Trophoblast cell (in vitro differentiated cells and primary cell): Measurements from ENCODE around the gene DDT.
"Not testable (repeated sequence)": the region's sequence is repeated elsewhere in the genome, so short reads cannot be mapped to it uniquely, and the experiment has no call there.

Experiments
- DNase-seq, 2 donors: peaks; one replicate each; pipeline ENCODE4 v3.0.0-alpha.2; 2016
- H2AFZ ChIP-seq: 2 replicates; pipeline ENCODE4 v1.6.1; 2013; ENCODE audit warnings: low read length, moderate library complexity, mild to moderate bottlenecking; ENCODE audit not compliant: insufficient read depth, poor library complexity
- H2AK5ac ChIP-seq: 2 replicates; pipeline ENCODE4 v1.6.1; 2013; ENCODE audit warnings: mild to moderate bottlenecking, low read length
- H2BK120ac ChIP-seq: 2 replicates; pipeline ENCODE4 v1.6.1; 2013; ENCODE audit warnings: low read length, mild to moderate bottlenecking, moderate library complexity; ENCODE audit not compliant: insufficient read depth, poor library complexity
- H2BK12ac ChIP-seq: 2 replicates; pipeline ENCODE4 v1.6.1; 2013; ENCODE audit warnings: mild to moderate bottlenecking, low read length, moderate library complexity
- H2BK5ac ChIP-seq: 2 replicates; pipeline ENCODE4 v1.6.1; 2013; ENCODE audit warnings: low read length, low read depth, moderate library complexity, mild to moderate bottlenecking; ENCODE audit not compliant: poor library complexity
- H3K14ac ChIP-seq: 2 replicates; pipeline ENCODE4 v1.6.1; 2013; ENCODE audit warnings: mild to moderate bottlenecking, low read length
- H3K18ac ChIP-seq: 2 replicates; pipeline ENCODE4 v1.6.1; 2013; ENCODE audit warnings: mild to moderate bottlenecking, low read length
- H3K23ac ChIP-seq: 2 replicates; pipeline ENCODE4 v1.6.1; 2013; ENCODE audit warnings: low read length
- H3K27ac ChIP-seq: 2 replicates; pipeline ENCODE4 v1.5.1; 2013; ENCODE audit warnings: low read depth, mild to moderate bottlenecking, inconsistent platforms, low read length, moderate library complexity
- H3K27me3 ChIP-seq: 2 replicates; pipeline ENCODE4 v1.6.1; 2013; ENCODE audit warnings: inconsistent platforms, mild to moderate bottlenecking, low read length, moderate library complexity; ENCODE audit not compliant: insufficient read depth
- H3K36me3 ChIP-seq, 2 experiments: 1 replicate in 1 of 2; 2 replicates in 1 of 2; pipeline ENCODE4 v1.6.1; 2013; ENCODE audit warnings: low read length in 2 of 2, mild to moderate bottlenecking in 2 of 2, moderate library complexity in 1 of 2; ENCODE audit not compliant: insufficient read depth in 2 of 2, control insufficient read depth in 1 of 2
- H3K4ac ChIP-seq: 2 replicates; pipeline ENCODE4 v1.6.1; 2013; ENCODE audit warnings: low read depth, mild to moderate bottlenecking, low read length, moderate library complexity
- H3K4me1 ChIP-seq, 2 experiments: 1 replicate in 1 of 2; 2 replicates in 1 of 2; pipeline ENCODE4 v1.6.1; 2013; ENCODE audit warnings: low read length in 2 of 2, mild to moderate bottlenecking in 2 of 2, moderate library complexity in 1 of 2; ENCODE audit not compliant: insufficient read depth in 2 of 2, control insufficient read depth in 1 of 2
- H3K4me2 ChIP-seq: 2 replicates; pipeline ENCODE4 v1.6.1; 2013; ENCODE audit warnings: inconsistent platforms, mild to moderate bottlenecking, low read length, moderate library complexity
- H3K4me3 ChIP-seq: 2 replicates; pipeline ENCODE4 v1.5.1; 2013; ENCODE audit warnings: mild to moderate bottlenecking, low read depth, low read length, inconsistent platforms
- H3K79me1 ChIP-seq: one replicate; pipeline ENCODE4 v1.6.1; 2013; ENCODE audit warnings: low read length
- H3K79me2 ChIP-seq: 2 replicates; pipeline ENCODE4 v1.6.1; 2013; ENCODE audit warnings: low read length, mild to moderate bottlenecking; ENCODE audit not compliant: control insufficient read depth, insufficient read depth, poor library complexity
- H3K9ac ChIP-seq: 2 replicates; pipeline ENCODE4 v1.6.1; 2013; ENCODE audit warnings: mild to moderate bottlenecking, low read length
- H3K9me3 ChIP-seq: 2 replicates; pipeline ENCODE4 v1.6.1; 2013; ENCODE audit warnings: low read depth, mild to moderate bottlenecking, control low read depth, inconsistent platforms, low read length; ENCODE audit not compliant: insufficient read depth
- H4K12ac ChIP-seq: 2 replicates; pipeline ENCODE4 v1.6.1; 2013; ENCODE audit warnings: low read depth, mild to moderate bottlenecking, low read length, moderate library complexity
- H4K8ac ChIP-seq: 2 replicates; pipeline ENCODE4 v1.6.1; 2013; ENCODE audit warnings: low read depth, mild to moderate bottlenecking, low read length, moderate library complexity
- H4K91ac ChIP-seq: one replicate; pipeline ENCODE4 v1.6.1; 2013; ENCODE audit warnings: low read depth, mild to moderate bottlenecking, low read length, moderate library complexity
- WGBS: extraction: QIAGEN DNeasy Blood & Tissue Kit; methylation state at CpG from one replicate; pipeline ENCODE4 v1.1.7; 2013; ENCODE audit warnings: missing lambda C conversion rate; ENCODE audit not compliant: insufficient read length, insufficient coverage; ENCODE audit errors: extremely low coverage; 5-methylcytosine and 5-hydroxymethylcytosine counted together

DDT gene

DNA sequence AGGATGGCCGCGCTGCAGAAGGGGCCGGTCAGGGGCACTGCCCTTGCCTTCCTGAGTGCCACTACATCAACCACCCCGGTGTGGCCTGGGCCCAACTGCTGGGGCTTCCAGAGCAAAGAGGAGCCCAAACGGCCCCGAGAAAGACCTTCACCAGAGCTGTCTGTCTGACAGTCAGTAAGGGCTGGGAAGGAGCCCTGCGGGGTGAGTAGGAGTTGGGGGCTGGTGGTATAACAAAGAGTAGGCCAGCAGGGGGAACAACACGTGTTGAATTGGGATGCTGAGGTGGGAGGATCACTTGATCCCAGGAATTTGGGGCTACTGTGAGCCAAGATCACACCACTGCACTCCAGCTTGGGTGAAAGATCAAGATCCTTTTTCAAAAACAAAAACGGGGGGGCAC lies 27.1 kb upstream of the DDT start:
- Histone ChIP-seq H3K79me1 (no peaks in the 10 kb centered on the region), H3K27me3 (no peaks in the 10 kb centered on the region), H2BK5ac (no peak overlapping the region), H3K14ac (no peak overlapping the region), H3K79me2 (no peaks in the 10 kb centered on the region), H3K4ac (no peak overlapping the region), H4K91ac (no peak overlapping the region), H2BK120ac (no peak overlapping the region), H3K9ac (no peak overlapping the region), H3K18ac (no peak overlapping the region), H3K4me1 (peaks cover 3 to 5% of the 10 kb centered on the region in 2 experiments), H3K36me3 (no peaks in the 10 kb centered on the region), H4K8ac (no peak overlapping the region), H3K23ac (no peak overlapping the region), H3K9me3 (peaks cover 10% of the 10 kb centered on the region), H2AFZ (no peak overlapping the region), H4K12ac (no peak overlapping the region), H3K4me2 (no peak overlapping the region), H2AK5ac (no peak overlapping the region), H2BK12ac (no peak overlapping the region), H3K27ac (no peak overlapping the region), H3K4me3 (no peak overlapping the region)
- no peak for DNase-seq
- WGBS = no CpG with 5 or more reads among the region's 9 CpGs

DNA sequence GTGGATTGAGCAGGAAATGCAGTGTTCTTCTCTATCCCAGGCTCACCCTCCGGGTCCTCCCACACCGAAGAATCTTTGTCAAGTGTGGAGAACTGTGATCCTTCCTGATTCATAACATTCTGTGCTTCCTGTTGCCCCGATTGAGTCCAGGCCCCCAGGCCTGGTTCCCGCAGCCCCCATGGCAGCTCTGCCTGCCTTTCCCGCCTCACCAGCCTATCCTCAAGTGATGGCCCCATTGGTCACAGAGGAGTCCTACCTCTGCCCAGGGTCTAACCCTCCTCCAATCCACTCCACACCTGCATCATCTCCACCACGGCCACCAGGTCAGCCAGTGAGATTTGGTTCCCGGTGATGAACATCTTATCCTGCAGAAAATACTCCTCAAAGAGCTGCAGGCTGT lies 25.5 kb upstream of the DDT start:
- not testable (repeated sequence) for H2BK5ac ChIP-seq, H4K12ac ChIP-seq, H3K14ac ChIP-seq, H3K23ac ChIP-seq, H2BK120ac ChIP-seq, H4K8ac ChIP-seq, H3K18ac ChIP-seq, H3K27me3 ChIP-seq, H3K79me2 ChIP-seq, H3K4me2 ChIP-seq, H2AK5ac ChIP-seq, H2AFZ ChIP-seq, H2BK12ac ChIP-seq, H4K91ac ChIP-seq, H3K4me1 ChIP-seq, H3K4ac ChIP-seq, H3K79me1 ChIP-seq, H3K27ac ChIP-seq, H3K9me3 ChIP-seq, H3K36me3 ChIP-seq, H3K4me3 ChIP-seq, H3K9ac ChIP-seq, DNase-seq
- WGBS = no CpG with 5 or more reads among the region's 7 CpGs

DNA sequence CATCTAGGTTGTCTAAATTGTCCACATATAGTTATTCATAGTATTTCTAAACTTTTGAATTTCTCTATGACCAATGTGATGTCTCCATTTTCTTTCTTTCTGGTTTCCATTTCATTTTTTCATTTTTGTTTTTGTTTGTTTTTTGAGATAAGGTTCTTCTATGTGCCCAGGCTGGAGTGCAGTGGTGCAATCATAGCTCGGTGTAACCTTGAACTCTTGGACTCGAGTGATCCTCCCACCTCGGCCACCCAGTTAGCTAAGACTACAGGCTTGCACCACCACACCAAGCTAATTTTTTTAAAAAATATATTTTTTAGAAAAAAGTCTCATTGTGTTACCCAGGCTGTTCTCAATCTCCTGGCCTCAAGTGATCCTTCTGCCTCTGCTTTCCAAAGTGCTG lies 22.9 kb upstream of the DDT start:
- Histone ChIP-seq H3K4me3 (no peak overlapping the region), H3K36me3 (no peaks in the 10 kb centered on the region), H3K27ac (no peak overlapping the region), H2BK5ac (no peak overlapping the region), H3K79me2 (no peaks in the 10 kb centered on the region), H2AK5ac (no peak overlapping the region), H3K9ac (no peak overlapping the region), H3K4me1 (peaks cover 0 to 2% of the 10 kb centered on the region in 2 experiments), H3K14ac (no peak overlapping the region), H3K23ac (no peak overlapping the region), H4K8ac (no peak overlapping the region), H4K12ac (no peak overlapping the region), H3K9me3 (peaks cover under 1% of the 10 kb centered on the region), H4K91ac (no peak overlapping the region), H2AFZ (no peak overlapping the region), H3K27me3 (no peaks in the 10 kb centered on the region), H3K4me2 (no peak overlapping the region), H3K79me1 (no peaks in the 10 kb centered on the region), H2BK120ac (no peak overlapping the region), H3K18ac (no peak overlapping the region), H2BK12ac (no peak overlapping the region), H3K4ac (no peak overlapping the region)
- no CpG with 5 or more reads among the region's 3 CpGs for WGBS
- no peak for DNase-seq

DNA sequence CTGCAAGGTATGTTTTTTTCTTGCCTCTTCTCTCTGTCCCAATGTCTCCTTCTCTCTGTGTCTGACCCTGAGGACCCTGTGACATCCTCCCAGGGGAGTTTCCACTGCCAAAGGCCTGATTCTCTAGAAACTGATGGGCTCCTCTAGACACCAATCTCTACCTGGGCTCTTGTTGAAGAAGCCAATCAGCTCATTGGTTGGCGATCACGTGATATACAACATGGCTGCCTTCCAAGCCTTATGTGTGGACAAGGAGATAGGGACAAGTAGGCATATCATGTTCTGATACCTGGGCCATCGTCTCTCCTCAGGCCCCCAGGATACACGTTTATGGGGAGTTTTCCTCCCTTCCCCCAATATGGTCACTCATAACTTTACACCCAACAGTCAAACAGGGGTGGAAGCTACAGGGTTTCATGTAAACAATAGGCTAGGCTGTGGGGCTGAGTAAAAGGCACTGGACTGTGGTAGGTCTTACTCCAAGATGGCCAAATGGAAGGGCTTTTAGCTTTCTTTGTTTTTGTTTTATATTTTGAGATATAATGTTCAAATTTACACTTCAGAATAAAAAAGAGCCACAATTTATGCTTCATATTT lies 19.4 kb upstream of the DDT start:
- H3K27me3 ChIP-seq, H3K79me2 ChIP-seq, H3K36me3 ChIP-seq, H2AK5ac ChIP-seq, H2BK12ac ChIP-seq, H3K23ac ChIP-seq, H4K91ac ChIP-seq, H3K4me2 ChIP-seq, H3K9ac ChIP-seq, H3K4me1 ChIP-seq, H3K4me3 ChIP-seq, H3K4ac ChIP-seq, H3K9me3 ChIP-seq, H2BK5ac ChIP-seq, H2AFZ ChIP-seq, H3K18ac ChIP-seq, H3K79me1 ChIP-seq, H2BK120ac ChIP-seq, H3K14ac ChIP-seq, H4K12ac ChIP-seq, DNase-seq, H4K8ac ChIP-seq, H3K27ac ChIP-seq: not testable (repeated sequence)
- no CpG with 5 or more reads among the region's 4 CpGs for WGBS
